Stomach (tissue), 9 donors: ENCODE data around the gene FGA. TPM values are rescaled to one million over a fixed set of nuclear protein-coding genes. Genes with fewer than 3 reads are reported as not detected.

Source experiments
- DNase-seq, 2 donors: peaks; one replicate each; pipeline versions ENCODE4 v3.0.0 to v3.0.0-alpha.2; 2013 to 2019
- H3K27ac ChIP-seq, 5 donors: fragments of 200-600 bp in 4 of 5; sonication (generic) in 4 of 5; one replicate each; pipeline ENCODE4 v1.5.1; 2013 to 2019; ENCODE audit warnings: mild to moderate bottlenecking in 1 of 5, moderate library complexity in 1 of 5
- H3K27me3 ChIP-seq, 3 donors: fragments of 200-600 bp; sonication (generic); one replicate each; pipeline ENCODE4 v1.5.1; 2017 to 2019; ENCODE audit warnings: mixed run types in 1 of 3
- H3K36me3 ChIP-seq, 4 donors: fragments of 200-600 bp; sonication (generic); 1 replicate in 3 of 4; 2 replicates in 1 of 4; pipeline ENCODE4 v1.5.1; 2016 to 2019
- H3K4me1 ChIP-seq, 4 donors: fragments of 200-600 bp; sonication (generic); one replicate each; pipeline ENCODE4 v1.5.1; 2016 to 2019
- H3K4me3 ChIP-seq, 4 donors: fragments of 200-600 bp; sonication (generic) in 3 of 4; one replicate each; pipeline ENCODE4 v1.5.1; 2016 to 2019; ENCODE audit warnings: mild to moderate bottlenecking in 1 of 4
- H3K9me3 ChIP-seq, 4 donors: fragments of 200-600 bp; sonication (generic); one replicate each; pipeline ENCODE4 v1.5.1; 2016 to 2019
- EP300 ChIP-seq: sonication (generic); formaldehyde crosslinking; IDR thresholded peaks from one replicate; pipeline ENCODE4 v1.6.1; 2017; ENCODE audit warnings: antibody characterized with exemption
- POLR2A ChIP-seq, 4 donors: fragments of 450-650 bp; IDR thresholded peaks; one replicate each; pipeline ENCODE4 v1.6.1; 2016; ENCODE audit warnings: antibody characterized with exemption in 4 of 4, control low read depth in 2 of 4, mild to moderate bottlenecking in 1 of 4, moderate library complexity in 1 of 4
- POLR2AphosphoS5 ChIP-seq, 3 donors: sonication (generic); formaldehyde crosslinking; IDR thresholded peaks; one replicate each; pipeline ENCODE4 v1.6.1; 2016; ENCODE audit warnings: antibody characterized with exemption in 3 of 3
- WGBS, 5 donors: extraction: QIAGEN DNeasy Blood & Tissue Kit in 3 of 5; methylation state at CpG; one replicate each; pipeline versions ENCODE4 v1.1.5 to v1.1.7; 2013 to 2018; 5-methylcytosine and 5-hydroxymethylcytosine counted together
- intact Hi-C: fragments of 100-400 bp; cut with DNase I; formaldehyde crosslinking; loops from one replicate; pipeline ENCODE4 v1.15.1; 2023; ENCODE audit warnings: low total_unique reads
- polyA plus RNA-seq, 3 donors: library from polyadenylated mRNA; stranded (reverse); fragments of 200-250 nt; gene quantifications; one replicate each; pipeline ENCODE4 v1.2.3, GENCODE V29; 2013
- total RNA-seq, 5 donors: library from RNA; depleted of rRNA; stranded (reverse); fragments of >200 nt; gene quantifications; one replicate each; pipeline versions ENCODE4 v1.1.0 to v1.2.3, GENCODE V29; 2014 to 2016
- TF ChIP-seq, protein P1 (sequence below), 7 experiments: fragments of 450-650 bp in 4 of 7; fragments of 200-600 bp in 3 of 7; sonication (generic) in 3 of 7; IDR thresholded peaks; one replicate each; pipeline ENCODE4 v1.5.1; 2016 to 2019; ENCODE audit warnings: antibody characterized with exemption in 7 of 7, control low read depth in 2 of 7, mild to moderate bottlenecking in 1 of 7
- donor health status: healthy with polysubstance abuse.
- donor health status: Bipolar disorder and iron deficiency.
- donor health status: healthy.

The FGA gene
- total and polyA plus RNA-seq, 8 donors = 3.1 to 43.7 (median 8.0) TPM; not detected in 2

DNA sequence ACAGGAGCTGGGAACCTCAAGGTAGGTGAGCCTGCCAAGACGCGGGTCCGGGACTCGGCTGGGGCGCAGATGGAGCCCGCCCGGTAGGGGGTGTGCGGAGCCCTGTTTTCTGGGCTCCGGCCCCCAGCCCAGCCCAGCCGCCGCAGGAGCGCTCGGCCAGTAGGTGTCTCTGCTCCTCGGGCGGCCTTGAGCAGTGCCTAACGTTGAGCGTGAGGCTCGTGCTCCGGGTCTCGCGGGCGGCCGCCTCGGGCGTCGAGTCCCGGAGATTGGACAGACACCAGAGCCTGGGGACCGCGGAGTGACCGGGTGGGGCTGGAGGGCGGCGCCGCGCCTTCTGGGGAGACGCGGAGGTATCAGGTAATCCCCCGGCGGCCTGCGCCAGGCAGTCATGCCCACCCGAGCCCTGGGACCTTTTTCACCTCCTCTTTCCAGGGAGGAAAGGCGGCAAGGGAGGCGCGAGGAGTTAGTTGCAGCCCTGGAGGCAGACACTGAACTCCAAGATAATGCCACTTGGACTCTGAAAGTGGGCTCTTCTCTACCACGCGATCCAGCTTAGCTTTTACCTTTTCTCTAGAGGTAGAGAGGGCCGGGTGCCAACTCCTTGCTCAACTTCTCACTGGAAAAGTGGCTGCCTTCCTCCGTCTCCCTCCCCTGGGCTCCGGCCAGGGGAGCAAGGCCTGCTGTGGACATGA lies 36.4 kb upstream of the FGA start:
- Histone ChIP-seq H3K9me3 (no peaks in the 10 kb centered on the region), H3K4me3 (peak overlapping the region; percentile 36 to 51 (median 38)), H3K27ac (no peak overlapping the region), H3K4me1 (peaks cover 7 to 14% (median 10%) of the 10 kb centered on the region in 4 donors), H3K27me3 (peaks cover 0 to 37% (median 6%) of the 10 kb centered on the region in 3 donors), H3K36me3 (no peaks in the 10 kb centered on the region)
- TF ChIP-seq POLR2AphosphoS5 (IDR thresholded peaks at IDR 0.05) (no peak), POLR2A (IDR thresholded peaks at IDR 0.05) (no peak)
- TF ChIP-seq, protein P1, sequence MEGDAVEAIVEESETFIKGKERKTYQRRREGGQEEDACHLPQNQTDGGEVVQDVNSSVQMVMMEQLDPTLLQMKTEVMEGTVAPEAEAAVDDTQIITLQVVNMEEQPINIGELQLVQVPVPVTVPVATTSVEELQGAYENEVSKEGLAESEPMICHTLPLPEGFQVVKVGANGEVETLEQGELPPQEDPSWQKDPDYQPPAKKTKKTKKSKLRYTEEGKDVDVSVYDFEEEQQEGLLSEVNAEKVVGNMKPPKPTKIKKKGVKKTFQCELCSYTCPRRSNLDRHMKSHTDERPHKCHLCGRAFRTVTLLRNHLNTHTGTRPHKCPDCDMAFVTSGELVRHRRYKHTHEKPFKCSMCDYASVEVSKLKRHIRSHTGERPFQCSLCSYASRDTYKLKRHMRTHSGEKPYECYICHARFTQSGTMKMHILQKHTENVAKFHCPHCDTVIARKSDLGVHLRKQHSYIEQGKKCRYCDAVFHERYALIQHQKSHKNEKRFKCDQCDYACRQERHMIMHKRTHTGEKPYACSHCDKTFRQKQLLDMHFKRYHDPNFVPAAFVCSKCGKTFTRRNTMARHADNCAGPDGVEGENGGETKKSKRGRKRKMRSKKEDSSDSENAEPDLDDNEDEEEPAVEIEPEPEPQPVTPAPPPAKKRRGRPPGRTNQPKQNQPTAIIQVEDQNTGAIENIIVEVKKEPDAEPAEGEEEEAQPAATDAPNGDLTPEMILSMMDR (IDR thresholded peaks at IDR 0.05) = peak in 5 of 7 experiments; percentile 31 to 47 (median 43)
- intact Hi-C loops = no loop called here
- peak; percentile 65 to 86 for DNase-seq
- WGBS, 5 donors = 4 to 12% (median 5%) methylated on average over 18 to 48 of the region's 48 CpGs

DNA sequence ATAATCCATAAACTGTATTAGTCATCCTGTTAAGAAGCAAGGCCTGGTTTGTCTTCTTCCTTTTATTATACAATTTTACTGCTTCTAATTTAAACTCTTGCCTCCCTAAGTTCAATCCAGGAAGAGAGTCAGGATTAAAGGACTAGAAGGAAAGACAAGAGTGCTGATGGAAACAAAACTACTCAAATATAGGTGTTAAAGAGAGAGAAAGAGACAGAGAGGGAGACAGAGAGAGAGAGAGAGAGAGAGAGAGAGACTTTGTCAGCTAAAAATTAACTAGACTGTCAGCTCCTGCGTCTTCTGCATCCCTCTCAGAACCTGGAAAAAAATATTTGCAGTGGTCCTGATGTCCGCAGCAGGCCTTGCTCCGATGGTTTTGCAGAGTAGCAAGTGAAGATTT lies 35.4 kb upstream of the FGA start:
- Histone ChIP-seq H3K4me1 (peaks cover 7 to 14% (median 10%) of the 10 kb centered on the region in 4 donors), H3K27ac (no peak overlapping the region), H3K9me3 (no peaks in the 10 kb centered on the region), H3K36me3 (no peaks in the 10 kb centered on the region), H3K4me3 (no peak overlapping the region), H3K27me3 (peaks cover 0 to 34% (median 6%) of the 10 kb centered on the region in 3 donors)
- TF ChIP-seq, protein P1 (IDR thresholded peaks at IDR 0.05) = no peak
- TF ChIP-seq EP300 = no peak
- intact Hi-C loops = no loop called here
- DNase-seq = no peak
- 79 to 92% (median 82%) methylated on average over 3 of the region's 3 CpGs for WGBS, 5 donors

DNA sequence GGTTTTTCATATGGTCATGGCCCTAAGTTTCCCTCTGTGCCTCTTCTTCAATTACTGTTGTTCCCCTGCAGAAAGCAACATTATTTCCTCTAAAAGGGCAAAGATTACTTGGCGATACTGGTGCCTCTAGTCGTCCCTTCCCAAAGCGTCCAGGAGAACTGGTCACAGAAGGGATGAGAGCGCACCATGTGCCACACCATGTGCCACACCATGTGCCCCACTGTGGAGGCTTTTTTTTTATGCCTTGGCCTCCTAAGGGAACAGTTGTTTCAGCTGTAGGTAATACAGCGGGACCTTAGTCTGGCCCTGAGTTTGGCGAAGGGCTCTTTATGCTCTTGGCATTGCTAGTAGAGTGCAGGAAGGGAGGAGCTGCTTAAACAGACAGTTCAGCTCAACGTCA lies 33.5 kb upstream of the FGA start:
- intact Hi-C loops = loop anchor here (5.0 kb wide), 1 partner anchor 67 kb away; no protein-coding TSS in a partner anchor

DNA sequence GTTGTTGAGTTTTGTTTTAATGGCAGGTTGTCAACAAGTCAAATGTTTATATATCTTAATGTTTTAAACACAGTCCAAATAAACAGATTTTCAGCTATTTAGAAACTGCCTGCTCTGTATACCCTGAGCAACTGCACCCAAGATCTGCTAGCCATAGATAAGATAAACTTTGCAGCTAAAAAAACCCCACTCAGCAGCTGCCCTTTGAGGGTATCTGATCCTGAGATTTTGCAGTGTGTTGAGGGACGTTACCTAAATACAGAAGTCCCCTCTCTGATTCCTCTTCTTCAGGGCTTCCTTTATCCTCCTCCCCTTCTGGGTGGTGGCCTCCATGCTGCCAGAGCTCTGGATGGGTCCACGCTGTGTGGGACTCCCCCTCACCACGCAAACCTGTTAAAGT lies 32.9 kb upstream of the FGA start:
- no peak for DNase-seq
- H3K9me3 ChIP-seq = no peaks in the 10 kb centered on the region
- no peak overlapping the region for H3K27ac ChIP-seq
- H3K4me1 ChIP-seq = peaks cover 7 to 16% (median 10%) of the 10 kb centered on the region in 4 donors
- TF ChIP-seq EP300 (no peak), POLR2A (IDR thresholded peaks at IDR 0.05) (no peak), POLR2AphosphoS5 (IDR thresholded peaks at IDR 0.05) (no peak)
- TF ChIP-seq, protein P1 (IDR thresholded peaks at IDR 0.05) = no peak
- H3K27me3 ChIP-seq = peaks cover 0 to 19% (median 6%) of the 10 kb centered on the region in 3 donors
- intact Hi-C loops = loop anchor here (5.0 kb wide), 1 partner anchor 66 kb away; no protein-coding TSS in a partner anchor
- 58 to 69% (median 60%) methylated on average over 3 of the region's 3 CpGs for WGBS, 5 donors
- H3K4me3 ChIP-seq = no peak overlapping the region
- H3K36me3 ChIP-seq = no peaks in the 10 kb centered on the region

More for the DNA sequence above, 33.5 kb upstream of the FGA start:
- Histone ChIP-seq H3K4me3 (no peak overlapping the region), H3K27ac (no peak overlapping the region), H3K9me3 (no peaks in the 10 kb centered on the region), H3K36me3 (no peaks in the 10 kb centered on the region), H3K27me3 (peaks cover 0 to 23% (median 6%) of the 10 kb centered on the region in 3 donors), H3K4me1 (peaks cover 7 to 14% (median 10%) of the 10 kb centered on the region in 4 donors)
- WGBS, 5 donors = 82 to 92% (median 86%) methylated on average over 7 of the region's 7 CpGs
- no peak for DNase-seq
- TF ChIP-seq EP300 = no peak
- TF ChIP-seq POLR2AphosphoS5 (IDR thresholded peaks at IDR 0.05) = no peak

DNA sequence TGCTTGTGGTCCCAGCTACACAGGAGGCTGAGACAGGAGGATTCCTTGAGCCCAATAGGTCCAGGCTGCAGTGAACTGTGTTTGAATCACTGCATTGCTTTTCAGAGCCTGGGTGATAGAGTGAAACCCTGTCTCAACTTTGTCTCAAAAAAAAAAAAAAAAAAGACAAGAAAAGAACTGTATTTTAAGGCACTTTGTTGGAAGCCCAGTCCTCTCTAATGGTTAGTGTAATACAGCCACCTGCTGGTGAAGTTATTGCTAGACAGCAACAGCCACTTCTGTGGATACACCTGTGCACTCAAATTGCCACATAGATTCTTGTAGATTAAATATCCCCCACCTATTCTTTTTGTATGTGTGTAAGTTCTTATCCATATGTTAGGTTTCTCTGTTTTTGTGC lies 32.1 kb upstream of the FGA start:
- Histone ChIP-seq H3K9me3 (no peaks in the 10 kb centered on the region), H3K4me3 (no peak overlapping the region), H3K27me3 (peaks cover 0 to 17% (median 6%) of the 10 kb centered on the region in 3 donors), H3K36me3 (no peaks in the 10 kb centered on the region), H3K27ac (no peak overlapping the region), H3K4me1 (peaks cover 7 to 23% (median 13%) of the 10 kb centered on the region in 4 donors)
- TF ChIP-seq POLR2A (IDR thresholded peaks at IDR 0.05) (no peak), EP300 (no peak)
- TF ChIP-seq, protein P1 (IDR thresholded peaks at IDR 0.05) = peak in 5 of 7 experiments; percentile 24 to 48 (median 32)
- intact Hi-C loops = loop anchor here (5.0 kb wide), 1 partner anchor 65 kb away; no protein-coding TSS in a partner anchor
- peak in 1 of 2 donors; percentile 78 for DNase-seq
